GM18499 (cell line): Measurements from ENCODE around the gene MEMO1.
"Not testable (repeated sequence)": the region's sequence is repeated elsewhere in the genome, so short reads cannot be mapped to it uniquely, and the experiment has no call there.

Experiments
- ATAC-seq: cut with Tn5 transposase; IDR thresholded peaks from one replicate; pipeline ENCODE4 v1.9.1; 2021; ENCODE audit warnings: moderate number of reproducible peaks; ENCODE audit not compliant: insufficient read depth, unreplicated experiment

The MEMO1 gene

DNA sequence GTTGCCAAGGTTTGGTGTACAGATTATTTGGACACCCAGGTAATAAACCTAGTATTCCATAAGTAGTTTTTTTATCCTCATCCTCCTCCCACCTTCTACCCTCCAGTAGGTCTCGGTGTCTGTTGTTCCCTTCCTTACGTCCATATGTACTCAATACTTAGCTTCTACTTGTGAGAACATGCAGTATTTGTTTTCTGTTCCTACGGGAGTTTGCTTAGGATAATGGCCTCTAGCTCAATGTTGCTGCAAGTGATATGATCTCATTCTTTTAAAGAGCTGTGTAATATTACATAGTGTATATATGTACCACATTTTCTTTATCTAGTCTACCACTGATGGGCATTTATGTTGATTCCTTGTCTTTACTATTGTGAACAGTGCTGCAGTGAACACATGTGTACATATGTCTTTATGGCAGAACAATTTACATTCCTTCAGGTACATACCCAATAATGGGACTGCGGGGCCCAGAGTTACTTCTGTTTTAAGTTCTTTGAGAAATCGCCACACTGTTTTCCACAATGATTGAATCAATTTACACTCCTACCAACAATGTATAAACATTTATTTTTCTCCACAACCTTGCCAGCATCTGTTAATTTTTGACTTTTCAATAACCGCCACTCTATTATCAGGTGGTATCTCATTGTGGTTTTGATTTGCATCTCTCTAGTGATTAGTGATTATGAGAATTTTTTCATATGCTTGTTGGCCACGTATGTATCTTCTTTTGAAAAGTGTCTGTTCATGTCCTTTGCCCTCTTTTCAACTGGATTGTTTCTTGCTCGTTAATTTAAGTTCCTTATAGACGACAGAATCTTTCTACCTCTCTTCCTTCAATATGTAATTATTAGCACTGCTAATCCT is 88.0 kb downstream of the MEMO1 start:
- no peak for ATAC-seq

DNA sequence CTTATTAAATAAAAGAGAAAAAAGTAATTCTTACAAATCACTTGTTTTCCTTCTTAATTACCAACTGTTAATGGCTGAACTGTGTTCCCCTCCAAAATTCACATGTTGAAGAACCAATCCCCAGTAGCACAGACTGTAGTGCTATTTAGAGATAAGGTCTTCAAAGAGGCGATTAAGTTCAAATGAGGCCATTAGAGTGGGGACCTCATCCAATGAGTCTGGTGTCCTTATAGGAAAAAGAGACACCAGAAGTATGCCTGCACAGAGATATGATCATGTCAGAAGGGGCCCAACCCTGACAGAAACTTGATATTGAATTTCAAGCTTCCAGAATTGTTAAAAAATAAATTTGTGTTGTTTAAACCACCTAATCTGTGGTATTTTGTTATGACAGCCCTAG is 89.8 kb downstream of the MEMO1 start:
- ATAC-seq: no peak

DNA sequence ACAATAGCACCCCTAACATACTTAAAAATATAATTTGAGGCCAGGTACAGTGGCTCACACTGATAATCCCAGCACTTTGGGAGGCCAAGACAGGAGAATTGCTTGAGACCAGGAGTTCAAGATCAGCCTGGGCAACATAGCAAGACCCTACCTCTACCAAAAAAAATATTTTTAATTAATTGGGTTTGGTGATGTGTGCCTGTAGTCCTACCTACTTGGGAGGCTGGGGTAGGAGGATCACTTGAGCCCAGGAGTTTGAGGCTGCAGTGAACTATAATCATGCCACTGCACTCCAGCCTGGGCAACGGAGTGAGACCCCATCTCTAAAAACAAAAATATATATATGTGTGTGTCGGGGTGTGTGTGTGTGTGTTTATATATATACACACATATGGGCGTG is 91.3 kb downstream of the MEMO1 start:
- no peak for ATAC-seq

DNA sequence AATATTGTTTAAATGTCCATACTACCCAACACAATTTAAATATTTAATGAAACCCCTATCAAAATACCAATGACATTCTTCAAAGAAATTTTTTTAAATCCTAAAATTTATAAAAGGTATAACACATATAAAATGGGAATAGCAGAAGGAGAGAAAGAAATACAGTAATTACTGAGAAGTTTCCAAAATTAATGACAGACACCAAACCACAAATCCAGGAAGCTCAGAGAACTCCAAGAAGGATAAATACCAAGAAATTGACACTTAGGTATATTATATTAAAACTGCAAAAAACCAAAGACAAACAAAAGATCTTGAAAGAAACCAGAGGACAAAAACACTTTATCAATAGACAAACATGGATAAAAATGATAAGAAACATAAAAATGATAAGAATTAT is 101.1 kb downstream of the MEMO1 start:
- no peak for ATAC-seq

DNA sequence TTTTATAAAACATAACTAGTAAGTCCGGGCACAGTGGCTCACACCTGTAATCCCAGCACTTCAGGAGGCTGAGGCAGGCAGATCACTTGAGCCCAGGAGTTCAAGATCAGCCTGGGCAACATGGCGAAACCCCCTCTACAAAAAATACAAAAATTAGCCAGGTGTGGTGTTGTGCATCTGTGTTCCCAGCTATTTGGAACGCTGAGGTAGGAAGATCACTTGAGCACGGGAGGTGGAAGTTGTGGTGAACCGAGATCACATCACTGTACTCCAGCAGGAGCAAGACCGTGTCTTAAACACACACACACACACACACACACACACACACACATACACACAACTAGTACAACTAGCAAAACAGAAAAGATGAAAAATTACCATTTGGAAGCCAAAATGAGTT is 103.3 kb downstream of the MEMO1 start:
- ATAC-seq: not testable (repeated sequence)

DNA sequence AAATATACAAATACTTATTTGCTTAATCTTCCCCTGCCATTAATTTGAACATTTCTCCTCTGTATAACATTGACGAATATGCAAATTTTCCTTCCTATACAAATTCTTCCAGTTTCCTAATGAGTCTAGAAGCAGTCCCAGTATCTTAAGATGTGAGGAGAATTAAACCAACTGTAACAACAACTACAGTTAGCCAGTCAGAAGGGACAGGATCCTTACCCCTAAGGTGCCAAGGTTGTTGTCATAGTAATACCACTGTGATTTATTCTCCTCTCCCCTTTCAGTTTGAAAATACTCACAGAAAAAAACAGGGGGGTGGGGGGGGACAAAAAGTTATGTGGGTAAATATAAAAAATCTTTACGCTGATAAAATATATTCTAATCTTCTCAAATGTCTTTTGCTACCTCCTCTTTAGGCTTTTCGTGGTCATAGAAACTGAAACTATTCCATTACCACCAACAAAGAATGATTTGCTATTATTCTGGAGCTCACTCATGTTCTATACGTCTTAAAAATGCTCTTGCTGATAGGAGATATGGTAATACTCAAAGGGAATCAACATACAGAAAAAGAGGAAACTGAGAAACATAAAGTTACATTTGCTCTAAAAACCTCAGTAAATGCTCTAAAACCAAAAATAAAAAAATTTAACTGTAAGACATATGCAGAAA is 107.6 kb downstream of the MEMO1 start:
- no peak for ATAC-seq

DNA sequence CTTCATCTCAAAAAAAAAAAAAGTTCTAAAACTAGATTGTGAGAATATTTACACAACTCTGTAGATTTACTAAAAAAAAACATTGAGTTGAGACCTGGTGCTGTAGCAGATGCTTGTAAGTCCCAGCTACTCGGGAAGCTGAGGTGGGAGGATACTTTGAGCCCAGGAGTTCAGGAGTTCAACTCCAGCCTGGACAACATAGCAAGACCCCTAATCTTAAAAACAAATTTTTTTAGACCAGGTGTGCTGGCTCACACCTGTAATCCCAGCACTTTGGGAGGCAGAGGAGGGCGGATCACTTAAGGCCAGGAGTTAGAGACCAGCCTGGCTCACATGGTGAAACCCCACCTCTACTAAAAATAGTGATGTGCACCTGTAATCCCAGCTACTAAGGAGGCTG is 108.9 kb downstream of the MEMO1 start:
- no peak for ATAC-seq

DNA sequence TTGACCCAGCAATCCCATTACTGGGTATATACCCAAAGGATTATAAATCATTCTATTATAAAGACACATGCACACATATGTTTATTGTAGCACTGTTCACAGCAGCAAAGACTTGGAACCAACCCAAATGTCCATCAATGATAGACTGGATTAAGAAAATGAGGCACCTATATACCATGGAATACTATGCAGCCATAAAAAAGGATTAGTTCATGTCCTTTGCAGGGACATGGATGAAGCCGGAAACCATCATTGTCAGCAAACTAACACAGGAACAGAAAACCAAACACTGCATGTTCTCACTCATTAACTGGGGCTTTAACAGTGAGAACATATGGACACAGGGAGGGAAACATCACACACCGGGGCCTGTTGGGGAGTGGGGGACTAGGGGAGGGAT is 110.7 kb downstream of the MEMO1 start:
- ATAC-seq: not testable (repeated sequence)

DNA sequence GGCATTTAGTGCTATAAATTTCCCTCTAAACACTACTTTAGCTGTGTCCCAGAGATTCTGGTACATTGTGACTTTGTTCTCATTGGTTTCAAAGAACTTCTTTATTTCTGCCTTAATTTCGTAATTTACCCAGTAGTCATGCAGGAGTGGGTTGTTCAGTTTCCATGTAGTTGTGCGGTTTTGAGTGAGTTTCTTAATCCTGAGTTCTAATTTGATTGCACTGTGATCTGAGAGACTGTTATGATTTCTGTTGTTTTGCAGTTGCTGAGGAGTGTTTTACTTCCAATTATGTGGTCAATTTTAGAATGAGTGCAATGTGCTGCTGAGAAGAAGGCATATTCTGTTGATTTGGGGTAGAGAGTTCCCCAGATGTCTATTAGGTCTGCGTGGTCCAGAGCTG is 112.5 kb downstream of the MEMO1 start:
- ATAC-seq: not testable (repeated sequence)

DNA sequence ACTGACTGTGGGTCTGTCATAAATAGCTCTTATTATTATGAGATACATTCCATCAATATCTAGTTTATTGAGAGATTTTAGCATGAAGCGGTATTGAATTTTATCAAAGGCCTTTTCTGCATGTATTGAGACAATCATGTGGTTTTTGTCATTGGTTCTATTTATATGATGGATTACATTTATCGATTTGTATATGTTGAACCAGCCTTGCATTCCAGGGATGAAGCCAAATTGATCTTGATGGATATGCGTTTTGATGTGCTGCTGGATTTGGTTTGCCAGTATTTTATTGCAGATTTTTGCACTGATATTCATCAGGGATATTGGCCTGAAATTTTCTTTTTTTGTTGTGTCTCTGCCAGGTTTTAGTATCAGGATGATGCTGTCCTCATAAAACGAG is 113.5 kb downstream of the MEMO1 start:
- ATAC-seq: not testable (repeated sequence)

DNA sequence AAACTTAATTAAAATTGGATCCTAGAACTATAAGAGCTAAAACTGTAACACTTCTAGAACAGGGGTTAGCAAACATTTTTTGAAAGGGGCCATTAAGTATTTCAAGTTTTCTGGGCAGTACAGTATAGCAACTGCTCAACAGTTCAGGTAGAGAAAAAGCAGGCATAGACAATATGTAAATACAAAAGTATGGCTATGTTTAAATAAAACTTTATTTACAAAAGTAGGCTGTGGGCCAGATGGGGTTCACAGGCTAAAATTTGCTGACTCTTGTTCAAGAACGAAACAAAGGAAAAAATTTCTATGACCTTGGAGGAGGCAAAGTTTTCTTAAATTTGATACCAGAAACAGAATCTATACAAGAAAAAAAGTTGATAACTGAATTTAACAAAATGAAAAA is 114.5 kb downstream of the MEMO1 start:
- no peak for ATAC-seq

DNA sequence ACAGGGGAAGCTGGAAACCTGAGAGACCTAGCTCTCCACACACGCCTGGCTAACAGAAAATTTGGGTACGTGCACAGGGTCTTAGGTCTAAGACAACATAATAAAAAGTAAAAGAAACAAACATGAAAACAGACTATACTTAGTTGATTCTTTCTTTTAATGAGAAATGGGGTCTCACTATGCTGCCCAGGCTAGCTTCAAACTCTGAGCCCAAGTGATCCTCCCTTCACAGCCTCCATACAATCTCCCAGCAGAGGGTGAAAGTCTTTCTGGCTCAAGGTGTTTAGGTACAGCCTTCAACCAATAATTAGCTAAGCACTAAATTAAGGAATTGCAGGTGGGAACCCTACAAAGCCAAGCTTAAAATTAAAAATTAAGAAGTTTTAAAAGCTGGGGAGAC is 116.2 kb downstream of the MEMO1 start:
- ATAC-seq: no peak

DNA sequence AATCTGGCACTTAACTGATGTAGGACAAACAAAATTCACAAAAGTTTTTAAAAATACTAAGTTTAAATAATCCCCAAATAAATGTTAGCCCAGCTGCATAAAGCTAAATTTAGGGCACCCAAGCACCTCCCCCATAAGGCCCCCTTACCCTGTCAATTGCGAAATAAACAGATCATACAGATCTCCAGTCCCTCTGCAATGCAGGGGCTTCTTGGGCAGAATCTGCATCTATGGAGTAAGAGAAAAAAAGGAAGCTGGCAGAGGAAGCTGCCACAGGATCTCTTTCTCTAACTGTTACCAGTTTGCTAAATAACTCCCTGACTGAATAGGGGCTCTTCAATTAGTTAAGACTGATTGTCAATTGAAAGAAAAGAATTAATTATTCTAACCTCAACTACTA is 117.7 kb downstream of the MEMO1 start:
- ATAC-seq: no peak

DNA sequence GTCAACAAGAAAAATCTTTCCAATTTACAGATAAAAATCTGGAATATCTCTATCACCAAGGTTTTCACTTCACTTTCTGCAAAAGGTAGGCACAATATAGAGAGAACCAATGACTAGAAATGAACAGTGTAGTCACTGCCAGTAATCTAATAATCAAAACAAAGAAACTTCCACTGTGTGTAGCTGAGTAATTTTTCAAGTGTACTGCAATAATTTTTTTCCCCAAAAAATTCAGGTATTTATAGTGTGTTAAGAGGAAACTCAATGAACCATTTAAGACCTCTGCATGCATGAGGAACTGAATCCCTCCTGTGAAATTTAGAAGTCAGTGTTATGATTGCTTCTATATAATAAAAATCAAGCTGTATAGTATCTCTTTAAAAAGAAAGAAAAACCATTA is 121.8 kb downstream of the MEMO1 start:
- ATAC-seq: no peak

DNA sequence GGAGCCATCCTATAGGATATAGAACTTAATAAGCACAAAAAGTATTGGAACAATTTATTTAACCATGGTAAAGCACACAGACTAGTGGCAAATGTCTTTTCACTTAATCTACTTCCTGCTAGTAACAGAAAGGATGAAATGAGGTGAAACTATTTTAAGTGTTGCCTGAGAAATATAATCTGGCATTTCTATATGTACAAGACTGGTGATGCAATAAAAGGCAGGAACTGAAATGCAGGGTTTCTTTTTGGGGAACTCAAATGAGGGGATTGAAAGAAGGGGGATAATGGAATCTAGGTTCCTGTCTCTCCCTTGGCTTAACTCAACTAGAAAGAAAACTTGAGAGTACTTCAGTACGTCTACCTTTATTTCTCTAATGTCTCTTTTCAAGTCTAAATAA is 122.3 kb downstream of the MEMO1 start:
- no peak for ATAC-seq

DNA sequence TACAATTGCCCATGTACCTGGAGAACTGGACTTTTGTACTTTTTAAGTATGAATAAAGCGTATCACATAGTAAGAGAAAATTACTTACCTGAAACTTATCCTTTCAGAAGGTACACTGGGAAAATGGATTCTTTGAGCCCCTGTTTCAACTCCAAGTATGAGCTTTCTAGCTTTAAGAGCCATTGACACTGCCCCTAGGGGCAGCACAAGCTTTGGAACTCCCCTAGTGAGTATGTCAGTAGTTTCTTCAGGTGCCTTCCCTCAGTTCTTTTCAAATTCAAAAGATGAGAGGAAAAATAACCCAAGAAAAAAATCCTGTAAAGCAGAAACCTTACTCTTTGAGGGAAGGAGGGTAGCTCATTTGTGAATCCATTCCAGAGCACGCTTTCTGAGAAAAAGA is 124.1 kb downstream of the MEMO1 start:
- ATAC-seq: no peak

DNA sequence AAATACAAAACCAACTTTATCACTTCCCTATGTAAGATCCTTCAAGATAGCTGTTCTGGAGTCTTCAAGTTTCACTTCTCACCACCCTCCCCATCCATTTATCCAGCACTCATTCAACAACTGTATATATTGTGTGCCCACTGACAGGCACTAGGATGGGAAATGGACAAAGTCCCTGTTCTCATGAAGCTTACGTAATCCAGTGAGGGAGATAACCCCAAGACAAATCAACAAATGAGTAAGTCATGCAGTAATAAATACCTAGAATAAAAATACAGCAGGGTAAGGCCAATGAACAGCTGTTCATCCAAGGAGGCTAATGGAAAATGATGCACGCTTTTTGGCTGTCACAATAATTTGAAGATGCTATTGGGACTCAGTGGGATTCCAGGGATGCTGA is 133.8 kb downstream of the MEMO1 start:
- no peak for ATAC-seq

DNA sequence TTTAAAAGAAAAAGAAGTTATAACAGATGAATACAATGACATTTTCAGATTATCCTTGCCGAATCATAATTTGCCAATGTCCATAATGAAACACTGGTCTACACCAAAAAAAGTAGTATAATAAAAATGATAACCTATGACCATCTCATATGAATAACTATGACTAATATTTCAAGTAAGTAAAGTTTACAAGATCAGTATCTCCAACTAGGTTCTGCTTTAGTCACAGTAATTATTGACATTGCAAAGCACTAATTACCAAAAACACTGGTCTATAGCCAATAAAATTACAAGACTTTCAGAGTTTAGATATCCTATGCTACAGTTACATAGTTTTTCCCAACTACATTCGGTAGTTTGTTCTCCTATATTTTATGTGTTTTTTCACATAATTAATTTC is 136.7 kb downstream of the MEMO1 start:
- ATAC-seq: no peak

DNA sequence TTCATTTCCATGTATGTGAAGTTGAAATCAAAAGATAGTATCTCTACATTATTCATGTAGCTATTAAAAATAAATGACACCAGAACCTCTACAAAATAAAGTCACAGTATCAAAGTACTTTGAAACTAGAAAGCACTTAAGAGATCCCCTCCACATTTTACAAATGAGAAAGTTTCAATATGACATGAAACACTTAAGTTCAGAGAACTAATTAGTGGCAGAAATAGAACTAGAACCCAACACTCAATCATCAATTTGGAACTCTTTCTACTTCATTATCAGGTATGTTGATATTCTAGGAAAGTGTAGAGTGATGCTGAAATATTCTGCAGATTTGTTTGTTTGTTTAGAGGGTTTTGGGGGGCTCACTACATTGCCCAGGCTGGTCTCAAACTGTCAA is 145.6 kb downstream of the MEMO1 start:
- no peak for ATAC-seq

DNA sequence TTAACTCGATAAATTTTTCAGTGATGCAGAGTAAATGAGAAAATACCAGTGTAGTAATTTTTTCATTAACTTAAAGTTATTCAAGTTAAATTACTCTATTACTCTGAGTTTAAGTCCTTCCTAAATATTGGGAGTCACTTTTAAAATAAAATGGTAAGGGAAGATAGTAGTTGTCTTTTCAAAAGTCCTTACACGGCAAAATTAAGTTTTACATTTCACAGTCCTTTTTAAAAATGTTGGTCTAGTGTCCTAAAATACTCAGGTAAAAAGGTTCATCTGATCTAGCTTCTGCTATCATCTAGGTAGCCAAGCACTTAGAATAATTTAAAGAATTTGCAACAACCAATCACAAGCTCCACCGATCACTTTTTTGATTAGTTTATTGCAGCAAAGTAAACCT is 146.9 kb downstream of the MEMO1 start:
- ATAC-seq: no peak

DNA sequence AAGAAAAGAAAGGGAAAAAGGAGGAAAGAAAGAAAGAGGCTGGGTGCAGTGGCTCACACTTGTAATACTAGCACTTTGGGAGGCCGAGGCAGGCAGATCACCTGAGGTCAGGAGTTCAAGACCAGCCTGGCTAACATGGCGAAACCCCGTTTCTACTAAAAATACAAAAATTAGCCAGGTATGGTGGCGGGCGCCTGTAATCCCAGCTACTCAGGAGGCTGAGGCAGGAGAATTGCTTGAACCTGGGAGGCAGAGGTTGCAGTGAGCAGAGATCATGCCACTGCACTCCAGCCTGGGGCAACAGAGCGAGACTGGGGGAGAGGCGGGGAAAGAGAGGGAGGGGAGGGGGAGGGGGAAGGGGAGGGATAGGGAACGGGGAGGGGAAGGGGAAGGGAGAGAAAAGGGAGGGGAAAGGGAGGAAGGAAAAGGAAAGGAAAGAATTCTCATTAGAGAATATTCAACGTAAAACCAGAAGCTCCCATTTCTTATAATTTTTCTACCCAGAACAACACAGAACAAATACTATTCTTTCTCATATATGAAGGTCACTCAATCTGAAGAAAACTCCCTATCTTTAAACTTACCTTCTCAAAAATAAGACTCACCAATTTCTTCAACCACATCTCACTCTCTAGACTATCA is 147.7 kb downstream of the MEMO1 start:
- not testable (repeated sequence) for ATAC-seq
